MM.1S (cell line): ENCODE data around the gene RIN1.

Experiments
- CTCF ChIP-seq: fragments of 300-600 bp; sonication (generic); IDR thresholded peaks from 2 replicates; pipeline ENCODE4 v1.5.1; 2016; ENCODE audit warnings: antibody characterized with exemption, low read length, mixed read lengths
- EZH2 ChIP-seq: fragments of 300-600 bp; sonication (generic); optimal IDR thresholded peaks from 2 replicates; pipeline ENCODE3; 2017; ENCODE audit warnings: low read depth, mild to moderate bottlenecking, antibody characterized with exemption, low read length, mixed read lengths
- EZH2phosphoT487 ChIP-seq: fragments of 300-600 bp; sonication (generic); IDR thresholded peaks from 2 replicates; pipeline ENCODE4 v1.6.1; 2018; ENCODE audit warnings: antibody characterized with exemption, low read length

GRCh38 chr11:66360406-66361073, 24.3 kb upstream of the RIN1 start:
- no peak for TF ChIP-seq CTCF
- TF ChIP-seq EZH2, result no peak
- TF ChIP-seq EZH2phosphoT487, result no peak
